ENCODE measurements around the gene PSD4. TPM values are rescaled to one million over a fixed set of nuclear protein-coding genes. Genes with fewer than 3 reads are reported as not detected.

The PSD4 gene
- total and polyA plus RNA-seq, 10 of the 15 experiments (the other 5 are each of a cell fraction or from before 2014, with no cell fraction given) = 0.68 to 114 (median 35.1) TPM

- no peak for TF ChIP-seq BRCA1 (IDR thresholded peaks at IDR 0.05; ENCODE audit: low read depth, low read length)
- no peak for TF ChIP-seq TARDBP (IDR thresholded peaks at IDR 0.05; ENCODE audit: borderline replicate concordance)
- TF ChIP-seq, protein P1, sequence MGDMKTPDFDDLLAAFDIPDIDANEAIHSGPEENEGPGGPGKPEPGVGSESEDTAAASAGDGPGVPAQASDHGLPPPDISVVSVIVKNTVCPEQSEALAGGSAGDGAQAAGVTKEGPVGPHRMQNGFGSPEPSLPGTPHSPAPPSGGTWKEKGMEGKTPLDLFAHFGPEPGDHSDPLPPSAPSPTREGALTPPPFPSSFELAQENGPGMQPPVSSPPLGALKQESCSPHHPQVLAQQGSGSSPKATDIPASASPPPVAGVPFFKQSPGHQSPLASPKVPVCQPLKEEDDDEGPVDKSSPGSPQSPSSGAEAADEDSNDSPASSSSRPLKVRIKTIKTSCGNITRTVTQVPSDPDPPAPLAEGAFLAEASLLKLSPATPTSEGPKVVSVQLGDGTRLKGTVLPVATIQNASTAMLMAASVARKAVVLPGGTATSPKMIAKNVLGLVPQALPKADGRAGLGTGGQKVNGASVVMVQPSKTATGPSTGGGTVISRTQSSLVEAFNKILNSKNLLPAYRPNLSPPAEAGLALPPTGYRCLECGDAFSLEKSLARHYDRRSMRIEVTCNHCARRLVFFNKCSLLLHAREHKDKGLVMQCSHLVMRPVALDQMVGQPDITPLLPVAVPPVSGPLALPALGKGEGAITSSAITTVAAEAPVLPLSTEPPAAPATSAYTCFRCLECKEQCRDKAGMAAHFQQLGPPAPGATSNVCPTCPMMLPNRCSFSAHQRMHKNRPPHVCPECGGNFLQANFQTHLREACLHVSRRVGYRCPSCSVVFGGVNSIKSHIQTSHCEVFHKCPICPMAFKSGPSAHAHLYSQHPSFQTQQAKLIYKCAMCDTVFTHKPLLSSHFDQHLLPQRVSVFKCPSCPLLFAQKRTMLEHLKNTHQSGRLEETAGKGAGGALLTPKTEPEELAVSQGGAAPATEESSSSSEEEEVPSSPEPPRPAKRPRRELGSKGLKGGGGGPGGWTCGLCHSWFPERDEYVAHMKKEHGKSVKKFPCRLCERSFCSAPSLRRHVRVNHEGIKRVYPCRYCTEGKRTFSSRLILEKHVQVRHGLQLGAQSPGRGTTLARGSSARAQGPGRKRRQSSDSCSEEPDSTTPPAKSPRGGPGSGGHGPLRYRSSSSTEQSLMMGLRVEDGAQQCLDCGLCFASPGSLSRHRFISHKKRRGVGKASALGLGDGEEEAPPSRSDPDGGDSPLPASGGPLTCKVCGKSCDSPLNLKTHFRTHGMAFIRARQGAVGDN (IDR thresholded peaks at IDR 0.05) = no peak
- no peak for TF ChIP-seq ZBED1 (IDR thresholded peaks at IDR 0.05; ENCODE audit: borderline replicate concordance)
- TF ChIP-seq CHD2 (IDR thresholded peaks at IDR 0.05; ENCODE audit: borderline replicate concordance, low read depth, low read length) = no peak
- TF ChIP-seq, protein P2, sequence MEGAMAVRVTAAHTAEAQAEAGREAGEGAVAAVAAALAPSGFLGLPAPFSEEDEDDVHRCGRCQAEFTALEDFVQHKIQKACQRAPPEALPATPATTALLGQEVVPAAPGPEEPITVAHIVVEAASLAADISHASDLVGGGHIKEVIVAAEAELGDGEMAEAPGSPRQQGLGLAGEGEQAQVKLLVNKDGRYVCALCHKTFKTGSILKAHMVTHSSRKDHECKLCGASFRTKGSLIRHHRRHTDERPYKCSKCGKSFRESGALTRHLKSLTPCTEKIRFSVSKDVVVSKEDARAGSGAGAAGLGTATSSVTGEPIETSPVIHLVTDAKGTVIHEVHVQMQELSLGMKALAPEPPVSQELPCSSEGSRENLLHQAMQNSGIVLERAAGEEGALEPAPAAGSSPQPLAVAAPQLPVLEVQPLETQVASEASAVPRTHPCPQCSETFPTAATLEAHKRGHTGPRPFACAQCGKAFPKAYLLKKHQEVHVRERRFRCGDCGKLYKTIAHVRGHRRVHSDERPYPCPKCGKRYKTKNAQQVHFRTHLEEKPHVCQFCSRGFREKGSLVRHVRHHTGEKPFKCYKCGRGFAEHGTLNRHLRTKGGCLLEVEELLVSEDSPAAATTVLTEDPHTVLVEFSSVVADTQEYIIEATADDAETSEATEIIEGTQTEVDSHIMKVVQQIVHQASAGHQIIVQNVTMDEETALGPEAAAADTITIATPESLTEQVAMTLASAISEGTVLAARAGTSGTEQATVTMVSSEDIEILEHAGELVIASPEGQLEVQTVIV (IDR thresholded peaks at IDR 0.05; ENCODE audit: borderline replicate concordance, partially characterized antibody) = no peak
- no peak for TF ChIP-seq RCOR1 (conservative IDR thresholded peaks at IDR 0.05; ENCODE audit: low read depth, low read length)
Observed at GRCh38 chr2:113228351-113228750, 54.6 kb downstream of the PSD4 start (continued).

Measured in GM12878 (cell line).